H9 (cell line): ENCODE data around the gene TEX53. TPM values are rescaled to one million over a fixed set of nuclear protein-coding genes. Genes with fewer than 3 reads are reported as not detected.

ENCODE experiments used
- DNase-seq: peaks from one replicate; pipeline ENCODE4 v3.0.0-alpha.2; 2017
- H2AFZ ChIP-seq: one replicate; pipeline ENCODE4 v1.6.1; 2013; ENCODE audit warnings: mild to moderate bottlenecking, low read length, control low read depth, moderate library complexity
- H2AK5ac ChIP-seq: 2 replicates; pipeline ENCODE4 v1.6.1; 2013; ENCODE audit warnings: low read length, control low read depth, mixed read lengths; ENCODE audit not compliant: insufficient read length
- H2BK120ac ChIP-seq: one replicate; pipeline ENCODE4 v1.6.1; 2013; ENCODE audit warnings: low read depth, mild to moderate bottlenecking, low read length, control low read depth, inconsistent platforms; ENCODE audit not compliant: poor library complexity, severe bottlenecking
- H2BK12ac ChIP-seq: 2 replicates; pipeline ENCODE4 v1.6.1; 2013; ENCODE audit warnings: low read length, control low read depth, mixed read lengths, low read depth; ENCODE audit not compliant: insufficient read length
- H2BK15ac ChIP-seq: 2 replicates; pipeline ENCODE4 v1.6.1; 2013; ENCODE audit warnings: low read depth, low read length, control low read depth
- H2BK20ac ChIP-seq: one replicate; pipeline ENCODE4 v1.6.1; 2013; ENCODE audit warnings: low read depth, mild to moderate bottlenecking, low read length, control low read depth, inconsistent platforms; ENCODE audit not compliant: poor library complexity, severe bottlenecking
- H2BK5ac ChIP-seq: 2 replicates; pipeline ENCODE4 v1.6.1; 2013; ENCODE audit warnings: low read length, control low read depth, mixed read lengths; ENCODE audit not compliant: insufficient read length
- H3K14ac ChIP-seq: 2 replicates; pipeline ENCODE4 v1.6.1; 2013; ENCODE audit warnings: low read length, control low read depth; ENCODE audit not compliant: insufficient read depth
- H3K18ac ChIP-seq: 2 replicates; pipeline ENCODE4 v1.6.1; 2013; ENCODE audit warnings: low read depth, mild to moderate bottlenecking, mixed read lengths, low read length, control low read depth; ENCODE audit not compliant: insufficient read length
- H3K23ac ChIP-seq: 2 replicates; pipeline ENCODE4 v1.6.1; 2013; ENCODE audit warnings: low read length, control low read depth, mixed read lengths, low read depth; ENCODE audit not compliant: insufficient read length
- H3K23me2 ChIP-seq: 2 replicates; pipeline ENCODE4 v1.6.1; 2013; ENCODE audit warnings: low read depth, mild to moderate bottlenecking, mixed read lengths, low read length, control low read depth; ENCODE audit not compliant: insufficient read length, poor library complexity, severe bottlenecking
- H3K27ac ChIP-seq: 2 replicates; pipeline ENCODE4 v1.5.1; 2013; ENCODE audit warnings: low read length, control low read depth, mixed read lengths, low read depth; ENCODE audit not compliant: insufficient read length
- H3K27me3 ChIP-seq: 2 replicates; pipeline ENCODE4 v1.6.1; 2013; ENCODE audit warnings: low read length, control low read depth, inconsistent platforms; ENCODE audit not compliant: insufficient read depth
- H3K4ac ChIP-seq: 2 replicates; pipeline ENCODE4 v1.6.1; 2013; ENCODE audit warnings: low read depth, mild to moderate bottlenecking, control low read depth, inconsistent platforms, low read length, moderate library complexity
- H3K4me1 ChIP-seq: 2 replicates; pipeline ENCODE4 v1.6.1; 2013; ENCODE audit warnings: low read length, control low read depth, inconsistent platforms; ENCODE audit not compliant: insufficient read depth
- H3K4me2 ChIP-seq: 2 replicates; pipeline ENCODE4 v1.6.1; 2013; ENCODE audit warnings: low read length, control low read depth, mixed read lengths; ENCODE audit not compliant: insufficient read length, insufficient read depth
- H3K56ac ChIP-seq: 2 replicates; pipeline ENCODE4 v1.6.1; 2013; ENCODE audit warnings: low read depth, mild to moderate bottlenecking, mixed read lengths, low read length, control low read depth; ENCODE audit not compliant: insufficient read length
- H3K79me1 ChIP-seq: 2 replicates; pipeline ENCODE4 v1.6.1; 2013; ENCODE audit warnings: low read depth, mild to moderate bottlenecking, moderate library complexity, low read length, control low read depth, inconsistent platforms; ENCODE audit not compliant: insufficient read depth, poor library complexity, severe bottlenecking
- H3K79me2 ChIP-seq: 2 replicates; pipeline ENCODE4 v1.6.1; 2013; ENCODE audit warnings: low read length, control low read depth, inconsistent platforms; ENCODE audit not compliant: insufficient read depth
- H3K9ac ChIP-seq: 2 replicates; pipeline ENCODE4 v1.6.1; 2013; ENCODE audit warnings: low read length, control low read depth, mixed read lengths; ENCODE audit not compliant: insufficient read length; ENCODE audit errors: extremely low read depth
- H3K9me3 ChIP-seq: one replicate; pipeline ENCODE4 v1.6.1; 2013; ENCODE audit warnings: low read depth, low read length, inconsistent platforms; ENCODE audit not compliant: control insufficient read depth
- H3T11ph ChIP-seq: one replicate; pipeline ENCODE4 v1.6.1; 2013; ENCODE audit warnings: mild to moderate bottlenecking, low read length, control low read depth, inconsistent platforms
- H4K20me1 ChIP-seq: one replicate; pipeline ENCODE4 v1.6.1; 2013; ENCODE audit not compliant: control insufficient read depth, insufficient read length, insufficient read depth
- H4K5ac ChIP-seq: 2 replicates; pipeline ENCODE4 v1.6.1; 2013; ENCODE audit warnings: low read depth, mild to moderate bottlenecking, mixed read lengths, low read length, control low read depth; ENCODE audit not compliant: insufficient read length
- H4K8ac ChIP-seq: replicated peaks from 2 replicates; pipeline ENCODE4 v1.6.1; 2013; ENCODE audit warnings: low read length, control low read depth, mixed read lengths, low read depth; ENCODE audit not compliant: insufficient read length
- H4K91ac ChIP-seq: 2 replicates; pipeline ENCODE4 v1.6.1; 2013; ENCODE audit warnings: low read depth, mild to moderate bottlenecking, moderate library complexity, mixed read lengths, low read length, control low read depth; ENCODE audit not compliant: insufficient read length
- H3K27ac Mint-ChIP-seq, 3 experiments: 2 replicates in 2 of 3; 3 replicates in 1 of 3; pipeline ENCODE4 v1.8.0; 2020 to 2021; ENCODE audit warnings: mixed read lengths in 3 of 3, mild to moderate bottlenecking in 1 of 3, moderate library complexity in 1 of 3
- H3K27me3 Mint-ChIP-seq: 2 replicates; pipeline ENCODE4 v1.8.0; 2021; ENCODE audit warnings: low read depth, mild to moderate bottlenecking, moderate library complexity, mixed read lengths
- H3K36me3 Mint-ChIP-seq, 3 experiments: 2 replicates in 2 of 3; 3 replicates in 1 of 3; pipeline ENCODE4 v1.8.0; 2020 to 2021; ENCODE audit warnings: low read depth in 3 of 3, mixed read lengths in 3 of 3; ENCODE audit not compliant: insufficient read depth in 1 of 3
- H3K4me1 Mint-ChIP-seq, 2 experiments: 2 replicates each; pipeline ENCODE4 v1.8.0; 2020; ENCODE audit warnings: mixed read lengths in 2 of 2
- H3K4me3 Mint-ChIP-seq, 2 experiments: 2 replicates in 1 of 2; 3 replicates in 1 of 2; pipeline ENCODE4 v1.8.0; 2020 to 2021; ENCODE audit warnings: mild to moderate bottlenecking in 2 of 2, mixed read lengths in 2 of 2, moderate library complexity in 1 of 2
- H3K9me3 Mint-ChIP-seq, 2 experiments: 2 replicates in 1 of 2; 3 replicates in 1 of 2; pipeline ENCODE4 v1.8.0; 2020; ENCODE audit warnings: mild to moderate bottlenecking in 2 of 2, mixed read lengths in 2 of 2, moderate library complexity in 1 of 2
- WGBS: extraction: QIAGEN DNeasy Blood & Tissue Kit; methylation state at CpG from one replicate; pipeline ENCODE4 v1.1.7; 2013; ENCODE audit warnings: missing lambda C conversion rate, low lambda C conversion rate, mixed read lengths; ENCODE audit not compliant: insufficient read length; ENCODE audit errors: extremely low coverage; 5-methylcytosine and 5-hydroxymethylcytosine counted together
- total RNA-seq: library from RNA; stranded (reverse); gene quantifications from 2 replicates; pipeline ENCODE4 v1.2.1, GENCODE V29; 2021
- TF ChIP-seq, protein P1 (sequence below): fragments of 200-600 bp; sonication (generic); conservative IDR thresholded peaks from 3 replicates; pipeline ENCODE4 v1.8.0; 2021; ENCODE audit warnings: antibody characterized with exemption, mild to moderate bottlenecking

Gene TEX53
- total RNA-seq, 1 experiment from 2014 or later, result not detected

DNA sequence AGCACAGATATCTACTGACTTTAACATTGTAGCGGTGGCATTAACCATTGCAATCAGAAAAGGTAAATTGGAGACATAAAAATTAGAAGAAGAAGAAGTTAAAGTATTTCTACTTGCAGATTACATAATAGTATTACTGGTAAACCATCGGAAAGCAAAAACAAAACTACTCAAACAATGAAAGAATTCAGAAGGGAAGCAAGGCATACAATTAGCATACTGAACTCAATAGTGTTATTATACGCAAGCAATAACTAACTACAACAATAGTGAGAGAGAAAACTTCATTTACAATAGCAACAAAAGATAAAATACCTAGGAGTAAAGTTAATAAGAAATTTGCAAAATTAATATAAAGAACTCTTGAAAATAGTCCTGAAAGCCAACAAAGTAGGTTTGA lies 6.6 kb upstream of the TEX53 start:
- H3K18ac ChIP-seq, result no peak overlapping the region
- H3K9me3 Mint-ChIP-seq, result no peaks in the 10 kb centered on the region
- H3T11ph ChIP-seq, result no peak overlapping the region
- H2BK5ac ChIP-seq, result no peak overlapping the region
- H3K27me3 ChIP-seq, result no peaks in the 10 kb centered on the region
- H3K4me3 Mint-ChIP-seq, result no peak overlapping the region
- H3K23ac ChIP-seq, result no peak overlapping the region
- H3K79me2 ChIP-seq, result no peaks in the 10 kb centered on the region
- H3K27ac Mint-ChIP-seq, result no peak overlapping the region
- H2BK120ac ChIP-seq, result no peak overlapping the region
- H2BK12ac ChIP-seq, result no peak overlapping the region
- H3K36me3 Mint-ChIP-seq, result no peaks in the 10 kb centered on the region
- no peak overlapping the region for H2AK5ac ChIP-seq
- no peak overlapping the region for H2AFZ ChIP-seq
- H3K4ac ChIP-seq, result no peak overlapping the region
- H3K4me2 ChIP-seq, result no peak overlapping the region
- H3K79me1 ChIP-seq, result no peaks in the 10 kb centered on the region
- no peaks in the 10 kb centered on the region for H3K23me2 ChIP-seq
- no peak overlapping the region for H3K9ac ChIP-seq
- H3K14ac ChIP-seq, result no peak overlapping the region
- no peak overlapping the region for H3K27ac ChIP-seq
- no peaks in the 10 kb centered on the region for H3K9me3 ChIP-seq
- H2BK15ac ChIP-seq, result no peak overlapping the region
- TF ChIP-seq, protein P1, sequence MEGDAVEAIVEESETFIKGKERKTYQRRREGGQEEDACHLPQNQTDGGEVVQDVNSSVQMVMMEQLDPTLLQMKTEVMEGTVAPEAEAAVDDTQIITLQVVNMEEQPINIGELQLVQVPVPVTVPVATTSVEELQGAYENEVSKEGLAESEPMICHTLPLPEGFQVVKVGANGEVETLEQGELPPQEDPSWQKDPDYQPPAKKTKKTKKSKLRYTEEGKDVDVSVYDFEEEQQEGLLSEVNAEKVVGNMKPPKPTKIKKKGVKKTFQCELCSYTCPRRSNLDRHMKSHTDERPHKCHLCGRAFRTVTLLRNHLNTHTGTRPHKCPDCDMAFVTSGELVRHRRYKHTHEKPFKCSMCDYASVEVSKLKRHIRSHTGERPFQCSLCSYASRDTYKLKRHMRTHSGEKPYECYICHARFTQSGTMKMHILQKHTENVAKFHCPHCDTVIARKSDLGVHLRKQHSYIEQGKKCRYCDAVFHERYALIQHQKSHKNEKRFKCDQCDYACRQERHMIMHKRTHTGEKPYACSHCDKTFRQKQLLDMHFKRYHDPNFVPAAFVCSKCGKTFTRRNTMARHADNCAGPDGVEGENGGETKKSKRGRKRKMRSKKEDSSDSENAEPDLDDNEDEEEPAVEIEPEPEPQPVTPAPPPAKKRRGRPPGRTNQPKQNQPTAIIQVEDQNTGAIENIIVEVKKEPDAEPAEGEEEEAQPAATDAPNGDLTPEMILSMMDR, result no peak
- WGBS, result no CpG with 5 or more reads among the region's 3 CpGs
- no peaks in the 10 kb centered on the region for H4K20me1 ChIP-seq
- H3K4me1 ChIP-seq, result peaks cover 5% of the 10 kb centered on the region; the same call in 1 of the 2 replicates
- H2BK20ac ChIP-seq, result no peak overlapping the region
- H3K56ac ChIP-seq, result no peak overlapping the region
- no peak for DNase-seq
- H3K27me3 Mint-ChIP-seq, result peaks cover 8% of the 10 kb centered on the region
- no peak overlapping the region for H4K8ac ChIP-seq
- no peak overlapping the region for H4K91ac ChIP-seq
- no peak overlapping the region for H4K5ac ChIP-seq
- peaks cover 13 to 18% of the 10 kb centered on the region in 2 experiments for H3K4me1 Mint-ChIP-seq
